Measurements from ENCODE around the gene TENM4.
A peak's percentile ranks its signal among the peaks of the same experiment; 100 is the strongest.

The TENM4 gene

GRCh38 chr11:79086056-79086455 is 354.8 kb downstream of the TENM4 start:
- no peak for DNase-seq (ENCODE audit: low read depth in 2 of 2)

GRCh38 chr11:79084382-79084781 is 356.4 kb downstream of the TENM4 start:
- no peak for DNase-seq (ENCODE audit: low read depth in 2 of 2)

- DNase-seq (ENCODE audit: low read depth in 2 of 2) = no peak
These were observed 357.5 kb downstream of the TENM4 start for GRCh38 chr11:79083352-79083751.

- no peak for DNase-seq (ENCODE audit: low read depth in 2 of 2)
These were observed 357.9 kb downstream of the TENM4 start for GRCh38 chr11:79082907-79083306.

GRCh38 chr11:79082280-79082679 is 358.6 kb downstream of the TENM4 start:
- no peak for DNase-seq (ENCODE audit: low read depth in 2 of 2)

GRCh38 chr11:79081471-79082031 is 359.3 kb downstream of the TENM4 start:
- DNase-seq (ENCODE audit: low read depth in 2 of 2) = no peak

- DNase-seq (ENCODE audit: low read depth in 2 of 2) = no peak
These were observed 360.3 kb downstream of the TENM4 start for GRCh38 chr11:79080551-79080950.

GRCh38 chr11:79078999-79079398 is 361.8 kb downstream of the TENM4 start:
- DNase-seq (ENCODE audit: low read depth in 2 of 2) = no peak

GRCh38 chr11:79078456-79078855 is 362.4 kb downstream of the TENM4 start:
- no peak for DNase-seq (ENCODE audit: low read depth in 2 of 2)

GRCh38 chr11:79077702-79078330 is 363.0 kb downstream of the TENM4 start:
- no peak for DNase-seq (ENCODE audit: low read depth in 2 of 2)

- peak in 1 of 2 experiments; percentile 11 for DNase-seq (ENCODE audit: low read depth in 2 of 2)
These were observed 364.2 kb downstream of the TENM4 start for GRCh38 chr11:79076526-79077115.

- DNase-seq (ENCODE audit: low read depth in 2 of 2) = no peak
These were observed 366.3 kb downstream of the TENM4 start for GRCh38 chr11:79074547-79074946.

- DNase-seq (ENCODE audit: low read depth in 2 of 2) = no peak
These were observed 369.6 kb downstream of the TENM4 start for GRCh38 chr11:79071190-79071589.

- no peak for DNase-seq (ENCODE audit: low read depth in 2 of 2)
These were observed 370.3 kb downstream of the TENM4 start for GRCh38 chr11:79070518-79070917.

- no peak for DNase-seq (ENCODE audit: low read depth in 2 of 2)
These were observed 371.3 kb downstream of the TENM4 start for GRCh38 chr11:79069504-79069903.

GRCh38 chr11:79068356-79068755 is 372.5 kb downstream of the TENM4 start:
- no peak for DNase-seq (ENCODE audit: low read depth in 2 of 2)

- no peak for DNase-seq (ENCODE audit: low read depth in 2 of 2)
These were observed 373.5 kb downstream of the TENM4 start for GRCh38 chr11:79067352-79067679.

- no peak for DNase-seq (ENCODE audit: low read depth in 2 of 2)
These were observed 374.1 kb downstream of the TENM4 start for GRCh38 chr11:79066456-79067351.

GRCh38 chr11:79062814-79063762 is 377.7 kb downstream of the TENM4 start:
- DNase-seq (ENCODE audit: low read depth in 2 of 2) = no peak

- no peak for DNase-seq (ENCODE audit: low read depth in 2 of 2)
These were observed 380.5 kb downstream of the TENM4 start for GRCh38 chr11:79060081-79060953.

All from stimulated activated CD4-positive, alpha-beta T cell treated with anti-CD3 and anti-CD28 coated beads, Interleukin-12 subunit alpha, Interleukin-12 subunit beta, amount 100 ng/mL, for 24 hours (primary cell).